Stimulated activated CD4-positive, alpha-beta T cell treated with anti-CD3 and anti-CD28 coated beads, Interleukin-1b, Interleukin-23, amount 100 ng/mL, for 24 hours (primary cell): ENCODE data around the gene SMYD5.

Source experiments
- DNase-seq, 4 experiments: peaks; one replicate each; pipeline ENCODE4 v3.0.0-alpha.2; 2020; ENCODE audit warnings: low read depth in 4 of 4, low spot score in 1 of 4

Gene SMYD5

DNA sequence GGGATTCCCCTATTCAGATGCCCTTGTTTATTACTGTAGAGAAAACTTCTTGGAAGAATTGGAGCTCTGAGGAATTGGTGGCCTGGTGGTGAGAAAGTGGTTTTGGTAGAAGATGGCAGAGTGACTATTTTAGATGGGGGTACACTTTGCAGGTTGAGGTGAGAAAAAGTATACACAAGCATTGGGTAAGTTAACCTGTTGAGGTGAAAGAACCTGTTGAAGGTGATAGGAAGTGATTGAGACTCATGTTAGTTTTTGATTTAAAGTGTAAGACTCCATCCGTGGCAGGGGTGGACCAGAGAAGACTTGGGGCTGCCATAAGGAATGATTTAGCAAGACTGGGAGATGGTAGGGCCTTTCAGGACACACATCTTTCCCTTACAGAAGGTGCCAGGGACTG, 23.1 kb downstream of the SMYD5 start:
- no peak for DNase-seq

DNA sequence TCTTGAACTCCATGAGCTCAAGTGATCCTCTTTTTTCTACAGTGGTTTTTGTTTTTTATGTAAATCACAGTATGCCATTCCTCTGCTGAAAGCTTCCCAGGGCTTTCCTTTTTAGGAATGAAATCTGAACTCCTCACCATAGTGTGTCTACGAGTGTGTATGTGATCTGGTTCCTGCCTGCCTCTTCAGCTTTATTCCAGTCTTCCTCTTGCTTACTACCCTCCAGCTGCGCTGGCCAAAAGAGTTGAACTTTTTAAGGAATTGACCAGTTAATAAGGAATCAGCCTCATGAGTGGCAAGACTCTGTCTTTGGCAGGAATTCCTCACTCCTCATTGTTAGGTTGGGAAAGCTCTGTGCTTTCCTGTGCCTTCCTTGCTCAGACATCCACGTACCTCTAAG, 24.1 kb downstream of the SMYD5 start:
- no peak for DNase-seq

DNA sequence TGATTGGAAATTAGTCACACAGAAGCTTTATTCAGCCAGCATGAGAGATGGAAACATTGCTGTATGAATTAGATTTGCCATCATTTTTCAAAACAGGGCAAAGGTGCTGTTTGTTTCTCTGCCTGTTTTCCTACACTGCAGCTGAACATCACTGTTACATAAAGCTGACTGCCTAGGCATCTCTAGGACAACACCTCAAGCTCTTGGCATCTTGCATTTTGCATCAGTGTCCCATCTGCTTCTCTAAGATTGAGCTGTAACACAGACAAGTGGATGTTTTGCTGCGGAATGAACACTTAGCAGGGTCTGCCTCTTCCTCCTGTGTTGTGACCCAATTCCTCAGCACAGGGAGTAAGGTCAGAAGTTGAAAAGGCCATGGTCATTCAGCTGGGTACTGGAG, 24.9 kb downstream of the SMYD5 start:
- DNase-seq: no peak

DNA sequence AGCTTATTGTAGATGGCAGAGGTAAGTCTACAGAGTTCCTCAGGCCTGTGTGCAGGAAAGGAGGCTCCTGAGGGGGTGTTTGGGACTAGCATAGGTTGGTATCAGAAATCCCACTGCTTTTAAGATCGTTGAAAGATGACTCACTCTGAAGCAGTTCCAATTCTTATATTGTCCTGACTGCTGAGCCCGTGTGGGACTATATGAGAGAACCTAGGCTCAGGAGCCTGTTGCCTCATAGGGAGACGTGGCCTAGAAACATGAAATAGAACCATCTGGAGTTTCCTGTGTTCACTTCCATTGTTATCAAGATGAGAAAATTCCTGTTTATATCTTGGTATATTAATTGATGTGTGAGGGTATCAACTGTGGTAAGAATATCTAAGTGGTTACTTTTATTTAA, 25.7 kb downstream of the SMYD5 start:
- no peak for DNase-seq

DNA sequence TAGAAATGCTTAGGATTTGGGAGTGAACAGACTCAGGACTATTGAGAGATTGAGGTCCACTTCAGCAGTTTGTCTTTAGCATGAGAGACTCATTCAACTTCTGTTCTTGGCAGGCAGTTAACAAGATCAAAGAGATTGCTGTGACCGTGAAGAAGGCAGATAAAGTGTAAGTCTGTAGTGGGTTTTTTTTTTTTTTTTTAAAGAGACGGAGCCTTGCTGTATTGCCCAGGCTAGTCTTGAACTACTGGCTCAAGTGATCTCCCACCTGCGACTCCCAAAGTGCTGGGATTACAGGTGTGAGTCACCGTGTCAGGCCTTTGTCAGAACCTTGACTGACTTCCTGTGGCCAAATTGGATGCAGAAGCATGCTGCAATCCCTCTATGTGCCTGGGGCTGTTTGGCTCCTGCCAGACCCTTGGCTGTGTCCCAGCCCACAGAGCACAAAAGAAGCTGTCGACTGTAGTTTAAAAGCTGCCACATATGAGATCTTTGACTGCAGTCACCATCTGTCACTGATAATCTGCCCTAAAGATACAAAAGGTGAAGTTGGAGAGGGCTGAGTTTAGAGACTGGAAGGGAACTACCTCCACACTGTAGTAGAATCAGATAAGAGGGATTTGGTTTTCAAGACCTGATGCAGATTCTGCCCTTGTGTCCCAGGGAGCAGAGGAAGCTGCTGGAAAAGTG, 30.0 kb downstream of the SMYD5 start:
- no peak for DNase-seq

DNA sequence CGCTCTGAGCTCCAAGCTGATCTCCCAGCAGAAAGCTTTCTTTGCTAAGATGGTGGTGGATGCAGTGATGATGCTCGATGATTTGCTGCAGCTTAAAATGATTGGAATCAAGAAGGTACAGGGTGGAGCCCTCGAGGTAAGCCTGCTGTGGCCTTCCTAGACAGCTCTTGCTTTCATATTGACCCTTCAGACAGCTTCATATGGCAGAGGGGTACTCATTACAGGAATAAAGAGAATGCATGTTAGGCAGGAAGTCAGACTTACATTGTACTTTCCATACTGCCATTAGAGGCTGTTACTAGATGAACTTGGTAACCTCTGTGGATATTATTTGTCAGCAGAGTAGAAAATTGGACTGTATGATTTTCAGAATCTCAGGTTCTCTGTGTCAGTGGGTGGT, 30.5 kb downstream of the SMYD5 start:
- DNase-seq: no peak

DNA sequence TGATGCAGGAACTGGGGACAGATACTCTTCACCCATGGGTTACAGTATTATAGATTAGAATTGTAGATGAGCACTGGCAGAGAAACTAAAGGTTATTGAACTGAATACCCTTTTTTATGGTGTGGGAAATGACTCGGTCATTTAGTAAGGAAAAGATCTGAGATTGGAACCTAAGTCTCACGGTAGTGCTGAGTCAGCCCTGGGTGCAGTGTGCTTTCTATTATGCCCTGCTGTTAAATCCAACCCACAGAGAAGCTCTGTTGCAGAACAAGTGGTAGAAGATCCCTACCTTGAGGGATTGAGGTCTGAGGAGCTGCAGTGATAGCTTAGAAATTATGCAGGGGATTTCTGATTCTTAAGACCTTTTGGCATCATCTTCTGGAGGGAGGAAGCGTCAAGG, 32.8 kb downstream of the SMYD5 start:
- no peak for DNase-seq

DNA sequence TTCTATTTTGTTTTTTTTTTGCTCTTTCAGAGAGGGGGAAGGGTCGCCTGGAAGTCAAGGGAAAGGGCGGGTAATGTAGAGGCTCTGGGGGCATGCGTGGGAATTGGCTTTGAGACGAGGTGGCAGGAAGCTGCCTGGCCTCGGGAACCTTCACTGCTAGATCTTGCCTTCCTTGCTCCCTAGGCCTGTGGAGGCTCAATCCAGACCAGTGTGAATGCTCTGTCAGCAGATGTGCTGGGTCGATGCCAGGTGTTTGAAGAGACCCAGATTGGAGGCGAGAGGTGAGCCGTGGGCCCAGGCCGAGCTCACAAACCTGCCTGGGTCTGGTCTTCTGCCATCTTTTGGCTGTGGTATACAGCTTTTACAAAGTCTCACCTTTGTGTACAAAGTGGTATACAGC, 35.6 kb downstream of the SMYD5 start:
- DNase-seq: no peak

DNA sequence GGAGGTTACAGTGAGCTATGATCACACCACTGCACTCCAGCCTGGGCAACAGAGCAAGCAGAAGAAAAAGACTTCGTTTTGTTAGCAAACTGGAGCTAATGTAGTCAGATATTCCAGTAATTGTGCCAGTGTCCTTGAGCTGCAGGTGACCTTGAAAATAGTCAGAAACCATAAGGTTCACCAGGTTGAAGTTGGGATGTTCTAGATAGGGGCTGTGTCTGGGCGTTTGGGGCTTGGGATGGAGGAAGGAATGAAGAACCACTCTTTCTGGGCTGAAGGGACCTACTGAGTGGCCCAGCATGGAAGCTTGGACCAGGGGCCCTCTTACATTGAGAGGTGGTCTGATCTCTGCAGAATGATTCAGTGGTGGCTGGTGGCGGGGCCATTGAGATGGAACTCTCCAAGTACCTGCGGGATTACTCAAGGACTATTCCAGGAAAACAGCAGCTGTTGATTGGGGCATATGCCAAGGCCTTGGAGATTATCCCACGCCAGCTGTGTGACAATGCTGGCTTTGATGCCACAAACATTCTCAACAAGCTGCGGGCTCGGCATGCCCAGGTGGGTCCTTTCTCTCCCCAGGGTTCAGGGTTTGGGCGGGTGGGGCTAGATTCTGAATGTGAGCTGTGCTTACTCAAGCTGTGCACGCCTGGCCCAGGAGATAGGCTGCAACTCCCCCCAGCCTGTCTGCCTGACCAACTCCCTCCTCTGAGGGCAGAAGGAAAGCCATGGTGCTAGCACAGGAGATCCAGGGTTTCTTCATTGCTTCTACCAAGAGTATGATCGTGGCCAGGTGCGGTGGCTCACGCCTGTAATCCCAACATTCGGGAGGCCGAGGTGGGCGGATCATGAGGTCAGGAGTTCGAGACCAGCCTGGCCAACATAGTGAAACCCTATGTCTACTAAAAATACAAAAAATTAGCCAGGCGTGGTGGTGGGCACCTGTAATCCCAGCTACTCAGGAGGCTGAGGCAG, 37.1 kb downstream of the SMYD5 start:
- DNase-seq: no peak

DNA sequence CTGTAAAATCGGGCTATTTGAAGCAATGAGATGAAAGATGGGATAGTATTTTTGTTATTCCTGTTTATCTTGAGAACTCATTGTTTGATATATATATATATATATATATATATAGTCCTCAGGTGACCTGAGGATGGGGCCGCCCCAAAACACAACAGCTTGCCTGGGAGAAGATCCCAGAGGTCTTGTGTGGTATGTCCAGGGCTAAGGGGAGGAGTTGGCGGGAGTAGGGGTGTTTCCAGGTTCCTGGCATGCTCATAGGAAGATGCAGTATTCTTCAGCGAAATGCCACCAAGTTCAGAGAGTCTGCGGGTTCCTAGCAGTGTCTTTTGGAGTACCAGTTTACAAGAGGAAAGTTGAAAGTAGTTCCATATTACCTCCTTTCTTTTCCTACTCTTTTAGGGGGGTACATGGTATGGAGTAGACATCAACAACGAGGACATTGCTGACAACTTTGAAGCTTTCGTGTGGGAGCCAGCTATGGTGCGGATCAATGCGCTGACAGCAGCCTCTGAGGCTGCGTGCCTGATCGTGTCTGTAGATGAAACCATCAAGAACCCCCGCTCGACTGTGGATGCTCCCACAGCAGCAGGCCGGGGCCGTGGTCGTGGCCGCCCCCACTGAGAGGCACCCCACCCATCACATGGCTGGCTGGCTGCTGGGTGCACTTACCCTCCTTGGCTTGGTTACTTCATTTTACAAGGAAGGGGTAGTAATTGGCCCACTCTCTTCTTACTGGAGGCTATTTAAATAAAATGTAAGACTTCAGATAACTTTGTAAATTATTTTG, 38.4 kb downstream of the SMYD5 start:
- DNase-seq: no peak

DNA sequence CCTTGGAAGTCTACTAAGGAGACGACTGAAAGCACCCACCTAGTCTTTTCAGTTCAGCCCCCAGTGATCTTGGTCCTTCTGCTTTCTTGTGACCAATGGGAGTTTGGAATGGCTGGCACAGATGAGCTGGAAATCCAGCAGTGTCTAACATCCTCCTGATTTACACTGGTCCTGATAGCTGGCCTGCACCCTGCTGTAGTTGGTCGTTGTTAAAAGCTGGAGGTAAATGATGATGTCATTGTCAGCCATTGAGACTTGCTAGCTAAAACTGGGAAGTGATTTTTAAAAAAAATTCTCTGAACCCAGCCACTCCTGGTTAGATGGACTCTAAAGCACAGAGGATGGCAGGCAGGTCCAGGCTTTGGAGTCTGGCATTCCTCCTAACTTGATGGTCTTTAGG, 39.4 kb downstream of the SMYD5 start:
- no peak for DNase-seq

DNA sequence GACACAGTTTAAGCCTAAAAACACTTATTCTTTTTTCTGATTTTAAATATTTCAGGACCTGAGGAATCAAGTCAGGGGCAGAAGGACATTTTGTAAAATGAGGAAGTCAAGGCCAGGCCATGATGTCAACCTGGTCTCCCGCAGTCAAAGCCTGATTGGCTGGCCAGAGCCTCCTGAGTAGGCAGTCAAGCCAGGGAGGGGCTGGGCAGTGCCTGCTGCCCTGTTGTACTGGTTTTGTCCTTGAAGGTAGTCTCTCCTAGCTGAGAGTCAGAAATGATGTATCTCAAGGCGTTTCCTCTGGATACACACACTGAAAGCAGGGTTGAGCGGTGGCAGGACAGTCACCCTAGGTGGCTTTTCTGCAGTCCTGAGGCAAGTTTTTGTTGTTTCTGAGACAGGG, 39.9 kb downstream of the SMYD5 start:
- DNase-seq: no peak

DNA sequence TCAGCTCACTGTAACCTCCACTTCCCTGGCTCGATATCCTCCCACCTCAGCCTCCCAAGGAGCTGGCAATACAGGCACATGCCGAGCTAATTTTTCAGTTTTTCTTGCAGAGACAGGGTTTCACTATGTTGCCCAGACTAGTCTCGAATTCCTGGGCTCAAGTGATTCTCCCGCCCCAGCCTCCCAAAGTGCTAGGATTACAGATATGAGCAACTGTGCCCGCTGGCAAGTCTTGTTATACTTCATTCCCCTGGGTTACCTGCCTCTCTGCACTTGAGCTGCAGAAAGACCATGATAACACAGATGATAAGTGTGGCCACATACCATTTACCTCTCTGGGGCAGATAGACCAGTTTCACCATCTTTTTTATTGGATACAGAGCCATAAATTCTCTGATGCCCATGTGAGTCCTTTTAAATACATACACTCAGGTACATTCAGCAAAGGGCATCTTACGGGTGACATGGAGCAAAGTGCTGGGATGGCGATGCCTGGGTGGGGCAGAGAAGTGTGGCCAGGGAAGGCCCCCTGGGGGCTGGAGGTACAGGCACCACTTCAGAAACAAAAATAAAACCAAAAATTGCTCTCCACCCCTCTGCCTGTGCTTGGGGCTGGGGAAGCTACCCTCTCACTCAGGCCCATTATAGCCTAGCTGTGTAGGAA, 40.4 kb downstream of the SMYD5 start:
- DNase-seq: no peak

DNA sequence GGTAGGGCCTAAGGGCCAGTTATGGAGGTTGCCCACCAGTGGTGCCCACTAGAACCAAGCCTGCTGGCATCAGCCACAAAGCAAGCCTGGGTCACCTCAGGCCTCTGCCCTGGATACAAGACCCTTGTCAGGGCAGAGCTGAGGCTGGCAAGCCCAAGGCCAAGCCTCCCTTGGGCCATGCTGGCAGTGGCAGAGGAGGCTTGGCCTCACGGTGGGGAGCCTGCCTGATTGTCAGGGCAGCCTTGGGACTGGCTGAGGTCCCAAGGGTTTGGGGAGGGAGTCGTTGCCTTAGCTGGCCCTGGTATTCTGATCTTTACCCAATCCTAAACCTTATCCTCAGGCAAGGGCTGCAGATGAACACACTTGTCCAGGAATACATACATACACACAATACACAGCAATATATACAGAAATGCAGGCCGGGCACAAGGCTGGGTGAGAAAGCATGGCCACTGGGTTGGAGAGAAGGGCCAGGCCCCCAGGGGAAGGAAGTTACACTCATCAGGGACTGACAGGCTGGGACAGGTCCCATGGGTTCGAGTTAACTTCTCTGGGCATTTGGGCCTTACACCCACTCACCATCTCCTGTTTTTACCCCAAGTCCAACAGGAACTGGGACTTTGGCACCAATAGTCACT, 41.1 kb downstream of the SMYD5 start:
- DNase-seq: no peak

DNA sequence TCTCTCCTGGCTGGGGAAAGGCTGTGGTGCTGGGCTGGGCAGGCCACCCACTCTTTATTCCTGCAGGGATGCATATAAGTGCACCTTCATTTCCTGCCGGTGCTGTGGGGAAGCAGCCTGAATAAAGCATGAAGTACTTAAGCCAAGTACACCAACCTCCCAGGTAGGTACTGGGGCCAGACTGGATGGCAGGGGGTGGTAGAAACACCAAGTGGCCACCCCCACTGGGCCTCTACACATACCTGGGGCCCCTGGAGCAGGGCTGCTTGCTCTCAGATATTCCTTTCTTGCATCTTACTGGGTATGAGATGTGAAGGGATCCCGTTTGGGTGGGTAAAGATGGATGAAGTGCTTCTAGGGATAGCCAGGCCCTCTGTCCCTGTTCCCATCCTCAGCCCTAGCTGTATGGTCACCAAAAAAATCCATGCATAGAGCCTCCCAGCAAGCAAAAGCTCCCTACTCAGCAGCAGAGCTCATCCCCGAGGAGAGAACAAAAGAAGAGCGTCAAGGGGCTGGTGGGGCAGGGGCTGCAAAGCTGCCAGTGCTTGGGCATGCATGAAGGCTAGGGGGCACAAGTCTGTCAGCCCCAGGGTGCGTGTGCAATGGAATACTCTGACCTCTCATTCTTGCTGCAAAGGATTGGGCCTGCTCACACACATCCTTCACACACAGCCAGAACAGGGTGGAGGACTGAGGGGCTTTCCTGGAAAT, 42.0 kb downstream of the SMYD5 start:
- no peak for DNase-seq

DNA sequence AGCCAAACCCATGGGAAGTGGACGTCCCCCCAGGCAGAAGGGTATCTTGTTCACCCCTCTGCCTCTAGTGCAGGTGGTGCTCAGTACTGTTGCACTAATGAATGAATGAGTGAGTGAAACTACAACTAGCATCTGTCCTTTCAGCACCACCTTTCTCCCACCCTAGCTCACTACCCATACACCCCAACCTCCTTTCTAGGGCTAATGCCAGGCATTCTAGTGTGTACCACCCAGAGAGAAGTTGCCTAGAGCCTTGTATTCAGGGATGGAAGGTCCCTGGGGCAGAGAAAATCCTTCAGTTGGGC, 42.5 kb downstream of the SMYD5 start:
- DNase-seq: no peak

DNA sequence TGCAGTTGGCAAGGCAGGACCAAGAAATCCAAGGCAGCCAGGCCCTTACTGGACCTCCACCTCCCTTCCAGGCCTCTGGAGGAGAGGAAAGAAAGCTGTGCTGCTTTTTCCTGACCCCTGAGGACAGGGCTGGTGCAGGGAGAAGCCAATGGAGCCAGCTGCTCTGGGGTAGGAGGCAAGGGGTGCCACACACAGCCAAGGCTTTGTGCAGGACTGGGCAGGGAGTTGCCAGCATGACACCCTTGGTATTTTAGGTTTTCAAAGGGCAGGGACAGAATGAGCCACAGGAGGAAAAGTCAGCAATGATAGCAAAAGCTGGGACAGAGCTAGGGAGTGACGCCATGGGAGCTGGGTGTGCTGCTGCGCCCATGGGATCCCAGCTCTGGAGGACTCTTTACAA, 43.0 kb downstream of the SMYD5 start:
- no peak for DNase-seq

DNA sequence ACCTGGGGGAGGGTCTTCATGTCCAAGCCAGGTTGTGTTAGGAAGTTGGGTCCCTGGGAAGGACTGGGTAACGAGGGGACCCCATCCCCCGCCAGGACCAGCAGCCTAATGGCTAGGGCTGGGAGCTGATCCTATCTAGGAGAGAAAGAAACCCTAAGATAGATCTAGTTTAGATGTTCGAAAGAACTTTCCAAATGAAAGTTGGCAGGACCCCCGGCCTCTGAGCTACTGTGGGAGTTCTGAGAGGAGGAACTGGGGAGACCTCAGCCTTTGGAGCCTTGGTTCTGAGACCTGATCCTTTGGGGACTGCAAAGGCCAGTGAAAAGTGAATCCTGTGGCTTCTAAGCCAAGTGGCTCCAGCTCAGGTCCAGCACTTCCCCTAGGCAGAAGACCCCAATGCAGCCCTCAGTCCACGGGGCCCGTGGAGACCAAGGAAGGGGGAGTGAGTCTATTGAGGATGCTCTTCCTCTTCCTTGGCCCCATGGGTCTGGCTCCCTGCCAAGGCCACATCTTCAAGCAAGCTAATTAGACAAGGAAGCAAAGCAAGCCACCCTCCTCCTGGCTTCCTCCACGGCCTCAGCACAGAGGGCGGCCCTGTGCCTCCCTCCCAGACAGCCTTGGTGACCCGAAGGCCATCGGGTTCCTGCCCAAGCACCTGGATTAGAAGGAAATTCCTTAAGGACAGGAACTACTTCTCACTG, 43.5 kb downstream of the SMYD5 start:
- no peak for DNase-seq

DNA sequence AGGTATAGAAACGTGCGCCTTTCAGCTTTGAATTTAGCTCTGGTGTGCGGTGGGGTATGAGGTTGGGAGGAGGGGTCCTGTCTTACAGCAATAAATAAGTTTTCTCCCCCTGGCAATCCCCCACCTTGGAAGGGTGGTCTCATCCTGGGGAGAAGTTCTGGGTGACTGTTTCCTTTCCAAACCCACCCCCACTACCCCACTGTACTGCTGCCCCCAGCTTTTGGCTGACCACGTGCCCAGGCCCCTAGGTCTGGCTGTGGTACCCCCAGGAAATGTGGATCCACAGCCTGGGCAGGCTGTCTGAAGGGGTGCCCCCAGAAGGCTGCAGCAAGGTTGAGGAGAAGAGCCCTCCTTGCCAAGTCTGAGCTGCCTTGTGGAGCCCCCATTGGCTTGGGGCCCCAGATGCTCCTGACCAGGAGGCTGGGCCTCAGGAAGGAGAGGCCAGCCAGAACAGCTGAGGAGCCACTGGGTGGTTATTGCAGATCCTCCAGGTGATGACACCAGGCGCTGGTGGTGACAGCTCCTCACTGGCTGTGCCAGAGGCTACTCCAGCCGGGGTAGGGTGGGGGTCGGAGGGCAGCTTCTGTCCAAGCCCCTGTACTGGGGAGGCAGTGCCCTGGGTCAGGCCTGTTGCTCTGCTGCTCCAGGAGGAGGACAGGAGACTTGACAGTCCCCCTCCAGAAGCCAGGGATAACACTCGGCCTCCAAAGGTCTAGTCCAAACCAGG, 44.3 kb downstream of the SMYD5 start:
- DNase-seq: no peak
